LoVo (cell line): ENCODE data around the gene SPRR2A.
"Not testable (repeated sequence)": the region's sequence is repeated elsewhere in the genome, so short reads cannot be mapped to it uniquely, and the experiment has no call there.

Experiments
- DNase-seq: peaks from one replicate; pipeline ENCODE4 v3.0.0-alpha.2; 2016; ENCODE audit warnings: low spot score

The SPRR2A gene

DNA sequence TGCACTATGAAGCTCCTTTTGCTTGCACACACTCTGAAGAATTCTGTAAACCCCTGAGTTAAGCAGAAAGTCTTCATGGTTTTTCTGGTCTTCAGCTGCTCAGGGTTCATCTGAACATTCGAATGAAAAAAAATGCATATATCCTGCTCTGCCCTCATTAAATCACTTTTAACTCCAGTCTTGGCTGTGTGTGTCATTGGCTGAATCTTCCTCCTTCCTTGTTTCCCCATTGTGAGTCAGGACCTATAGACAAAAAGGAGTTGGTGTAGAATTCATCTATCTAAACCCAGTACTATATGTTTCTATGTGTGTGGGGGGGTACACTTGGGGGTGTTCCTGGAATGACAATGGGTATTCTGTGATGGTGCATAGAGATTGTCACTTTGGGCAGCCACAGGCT, 32.9 kb downstream of the SPRR2A start:
- DNase-seq: no peak

DNA sequence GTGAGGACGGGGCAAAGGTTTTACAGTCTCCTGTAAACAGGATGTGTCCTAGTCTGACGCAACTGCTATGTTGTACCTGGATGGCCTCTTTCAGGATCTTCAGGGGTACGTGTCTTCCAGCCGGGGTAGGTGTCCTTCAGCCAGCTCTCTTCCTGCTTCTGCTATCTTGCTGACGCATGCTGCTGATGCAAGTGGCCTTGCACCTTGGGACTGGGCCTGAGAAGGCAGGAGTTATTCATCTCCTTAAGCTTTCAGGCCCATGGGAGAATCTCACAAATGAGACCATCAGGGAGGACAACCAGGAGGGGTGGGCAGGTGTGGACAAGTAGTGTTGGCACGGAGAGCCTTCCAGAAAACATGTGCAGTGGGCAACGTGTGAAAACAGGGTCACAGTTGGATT, 34.2 kb downstream of the SPRR2A start:
- DNase-seq: no peak

DNA sequence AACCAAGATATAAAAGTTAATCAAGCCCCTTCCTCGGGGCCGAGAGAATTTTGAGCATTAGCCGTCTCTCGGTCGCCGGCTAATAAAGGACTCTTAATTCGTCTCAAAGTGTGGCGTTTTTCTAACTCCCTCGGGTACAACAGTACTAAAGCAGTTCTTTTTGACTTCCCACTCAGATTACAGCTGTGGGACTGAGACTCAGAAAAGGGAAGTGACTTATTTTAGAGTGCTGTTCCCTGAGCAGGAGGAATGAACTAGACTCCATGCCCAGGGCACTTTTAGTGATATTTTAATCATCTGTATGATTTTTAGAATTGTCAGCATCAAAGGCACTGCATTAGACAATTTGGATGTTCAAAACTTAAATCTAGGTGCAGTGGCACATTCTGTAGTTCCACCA, 35.0 kb downstream of the SPRR2A start:
- DNase-seq: not testable (repeated sequence)

DNA sequence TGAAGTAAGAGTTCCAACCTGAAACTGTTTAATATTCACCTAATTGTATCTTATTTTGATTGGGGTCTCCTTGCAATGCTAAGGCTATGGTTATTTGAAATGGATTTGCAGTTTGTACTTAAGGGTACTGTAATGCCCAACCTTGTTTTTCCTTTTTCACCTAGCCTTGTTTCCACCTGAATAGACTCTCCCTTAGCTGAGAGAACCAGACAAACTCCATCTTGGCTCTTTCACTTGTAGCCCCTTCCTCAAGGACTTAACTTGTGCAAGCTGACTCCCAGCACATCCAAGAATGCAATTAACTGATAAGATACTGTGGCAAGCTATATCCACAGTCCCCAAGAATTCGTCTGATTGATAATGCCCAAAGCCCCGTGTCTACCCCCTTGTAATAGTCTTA, 35.5 kb downstream of the SPRR2A start:
- DNase-seq: not testable (repeated sequence)

DNA sequence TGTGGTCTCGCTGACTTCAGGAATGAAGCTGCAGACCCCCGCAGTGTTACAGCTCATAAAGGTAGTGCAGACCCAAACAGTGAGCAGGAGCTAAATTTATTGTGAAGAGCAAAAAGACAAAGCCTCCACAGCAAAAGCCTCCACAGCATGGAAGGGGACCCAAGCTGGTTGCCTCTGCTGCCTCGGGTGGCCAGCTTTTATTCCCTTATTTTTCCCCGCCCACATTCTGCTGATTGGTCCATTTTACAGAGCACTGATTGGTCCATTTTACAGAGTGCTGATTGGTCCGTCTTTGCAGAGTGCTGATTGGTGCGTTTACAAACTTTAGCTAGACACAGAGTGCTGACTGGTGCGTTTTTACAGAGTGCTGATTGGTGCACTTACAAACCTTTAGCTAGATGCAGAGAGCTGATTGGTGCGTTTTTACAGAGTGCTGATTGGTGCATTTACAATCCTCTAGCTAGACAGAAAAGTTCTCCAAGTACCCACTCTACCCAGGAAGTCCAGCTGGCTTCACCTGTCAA, 46.0 kb downstream of the SPRR2A start:
- not testable (repeated sequence) for DNase-seq
